GM21619 (cell line): ENCODE measurements around the gene MYOT.
A peak's percentile ranks its signal among the peaks of the same experiment; 100 is the strongest.
"Not testable (repeated sequence)": the region's sequence is repeated elsewhere in the genome, so short reads cannot be mapped to it uniquely, and the experiment has no call there.

ENCODE experiments used
- ATAC-seq: cut with Tn5 transposase; IDR thresholded peaks from one replicate; pipeline ENCODE4 v1.9.1; 2021; ENCODE audit not compliant: unreplicated experiment

MYOT gene

GRCh38 chr5:137867664-137868063 is at the start of gene MYOT:
TSS of gene MYOT (plus strand) at chr5:137867860. CDS start at chr5:137870652, 2,792 bp downstream.
- no peak for ATAC-seq

GRCh38 chr5:137819766-137820165 is 47.9 kb upstream of the MYOT start:
- no peak for ATAC-seq

- no peak for ATAC-seq
Observed at GRCh38 chr5:137822158-137822764, 45.4 kb upstream of the MYOT start.

- ATAC-seq, result no peak
Observed at GRCh38 chr5:137822984-137823383, 44.7 kb upstream of the MYOT start.

- no peak for ATAC-seq
Observed at GRCh38 chr5:137825165-137825564, 42.5 kb upstream of the MYOT start.

- ATAC-seq, result no peak
Observed at GRCh38 chr5:137826067-137826466, 41.6 kb upstream of the MYOT start.

GRCh38 chr5:137828180-137828579 is 39.5 kb upstream of the MYOT start:
- ATAC-seq, result no peak

GRCh38 chr5:137828664-137829063 is 39.0 kb upstream of the MYOT start:
- no peak for ATAC-seq

GRCh38 chr5:137831105-137831504 is 36.6 kb upstream of the MYOT start:
- no peak for ATAC-seq

- no peak for ATAC-seq
Observed at GRCh38 chr5:137831526-137831925, 36.1 kb upstream of the MYOT start.

GRCh38 chr5:137832416-137832815 is 35.2 kb upstream of the MYOT start:
- ATAC-seq, result no peak

GRCh38 chr5:137833463-137833862 is 34.2 kb upstream of the MYOT start:
- ATAC-seq, result no peak

- no peak for ATAC-seq
Observed at GRCh38 chr5:137834498-137835049, 33.1 kb upstream of the MYOT start.

- no peak for ATAC-seq
Observed at GRCh38 chr5:137836298-137836697, 31.4 kb upstream of the MYOT start.

GRCh38 chr5:137836997-137837396 is 30.7 kb upstream of the MYOT start:
- ATAC-seq, result no peak

GRCh38 chr5:137837491-137838394 is 29.9 kb upstream of the MYOT start:
- ATAC-seq, result no peak

- no peak for ATAC-seq
Observed at GRCh38 chr5:137838976-137839375, 28.7 kb upstream of the MYOT start.

- ATAC-seq, result no peak
Observed at GRCh38 chr5:137842296-137842695, 25.4 kb upstream of the MYOT start.

- ATAC-seq, result no peak
Observed at GRCh38 chr5:137843676-137844299, 23.9 kb upstream of the MYOT start.

- no peak for ATAC-seq
Observed at GRCh38 chr5:137845472-137845871, 22.2 kb upstream of the MYOT start.

GRCh38 chr5:137847687-137848086 is 20.0 kb upstream of the MYOT start:
- ATAC-seq, result peak; percentile 67

GRCh38 chr5:137853165-137853564 is 14.5 kb upstream of the MYOT start:
- ATAC-seq, result not testable (repeated sequence)
